Astrocyte (in vitro differentiated cells and primary cell): ENCODE measurements around the gene TNFRSF4.

ENCODE experiments used
- CTCF ChIP-seq: IDR thresholded peaks from 2 replicates; pipeline ENCODE4 v1.5.1; 2011; ENCODE audit warnings: low read depth, mild to moderate bottlenecking, inconsistent platforms, low read length, moderate library complexity; ENCODE audit not compliant: insufficient read depth
- EZH2 ChIP-seq: IDR thresholded peaks from 2 replicates; pipeline ENCODE4 v1.6.1; 2012; ENCODE audit warnings: mild to moderate bottlenecking, low read length, inconsistent platforms; ENCODE audit not compliant: insufficient read depth

- TF ChIP-seq CTCF (no peak), EZH2 (no peak)
These were observed 32.0 kb upstream of the TNFRSF4 start for GRCh38 chr1:1245817-1246576.
